Prostate gland (tissue), 2 donors: ENCODE data around the gene PEX6. TPM values are rescaled to one million over a fixed set of nuclear protein-coding genes. Genes with fewer than 3 reads are reported as not detected.

Experiments used
- DNase-seq: peaks from one replicate; pipeline ENCODE4 v3.0.0-alpha.2; 2019; ENCODE audit warnings: low spot score
- H3K27ac ChIP-seq, 2 donors: fragments of 200-600 bp; sonication (generic); 2 replicates each; pipeline ENCODE4 v1.5.1; 2017 to 2019
- H3K27me3 ChIP-seq: fragments of 200-600 bp; sonication (generic); replicated peaks from 2 replicates; pipeline ENCODE4 v1.5.1; 2019; ENCODE audit not compliant: insufficient read depth
- H3K36me3 ChIP-seq, 2 donors: fragments of 200-600 bp; sonication (generic); 1 replicate in 1 of 2; 2 replicates in 1 of 2; pipeline versions ENCODE4 v1.5.1 to v1.8.1; 2017 to 2019
- H3K4me1 ChIP-seq: fragments of 200-600 bp; sonication (generic); replicated peaks from 2 replicates; pipeline ENCODE4 v1.5.1; 2019
- H3K4me3 ChIP-seq, 2 donors: fragments of 200-600 bp; sonication (generic); 2 replicates each; pipeline ENCODE4 v1.5.1; 2017 to 2019
- H3K9me3 ChIP-seq: fragments of 200-600 bp; sonication (generic); 2 replicates; pipeline ENCODE4 v1.5.1; 2017
- POLR2A ChIP-seq: fragments of 450-650 bp; IDR thresholded peaks from one replicate; pipeline ENCODE4 v1.6.1; 2016; ENCODE audit warnings: antibody characterized with exemption, mild to moderate bottlenecking
- POLR2AphosphoS5 ChIP-seq: sonication (generic); formaldehyde crosslinking; IDR thresholded peaks from one replicate; pipeline ENCODE4 v1.6.1; 2017; ENCODE audit warnings: antibody characterized with exemption
- WGBS: methylation state at CpG from one replicate; pipeline ENCODE4 v1.1.5; 2018; 5-methylcytosine and 5-hydroxymethylcytosine counted together
- intact Hi-C: fragments of 100-400 bp; cut with DNase I; formaldehyde crosslinking; loops from one replicate; pipeline ENCODE4 v1.14.2; 2022
- total RNA-seq, 2 donors: library from RNA; depleted of rRNA; stranded (reverse); fragments of >200 nt; gene quantifications; one replicate each; pipeline ENCODE4 v1.1.0, GENCODE V29; 2016
- TF ChIP-seq, protein P1 (sequence below), 4 experiments: fragments of 200-600 bp in 2 of 4; fragments of 450-650 bp in 2 of 4; sonication (generic) in 2 of 4; IDR thresholded peaks; 1 replicate in 3 of 4; 2 replicates in 1 of 4; pipeline ENCODE4 v1.5.1; 2016 to 2019; ENCODE audit warnings: antibody characterized with exemption in 4 of 4, mild to moderate bottlenecking in 2 of 4, moderate library complexity in 2 of 4

Gene PEX6
- total RNA-seq, 2 donors from 2014 or later, result 23.9 to 57.9 TPM

DNA sequence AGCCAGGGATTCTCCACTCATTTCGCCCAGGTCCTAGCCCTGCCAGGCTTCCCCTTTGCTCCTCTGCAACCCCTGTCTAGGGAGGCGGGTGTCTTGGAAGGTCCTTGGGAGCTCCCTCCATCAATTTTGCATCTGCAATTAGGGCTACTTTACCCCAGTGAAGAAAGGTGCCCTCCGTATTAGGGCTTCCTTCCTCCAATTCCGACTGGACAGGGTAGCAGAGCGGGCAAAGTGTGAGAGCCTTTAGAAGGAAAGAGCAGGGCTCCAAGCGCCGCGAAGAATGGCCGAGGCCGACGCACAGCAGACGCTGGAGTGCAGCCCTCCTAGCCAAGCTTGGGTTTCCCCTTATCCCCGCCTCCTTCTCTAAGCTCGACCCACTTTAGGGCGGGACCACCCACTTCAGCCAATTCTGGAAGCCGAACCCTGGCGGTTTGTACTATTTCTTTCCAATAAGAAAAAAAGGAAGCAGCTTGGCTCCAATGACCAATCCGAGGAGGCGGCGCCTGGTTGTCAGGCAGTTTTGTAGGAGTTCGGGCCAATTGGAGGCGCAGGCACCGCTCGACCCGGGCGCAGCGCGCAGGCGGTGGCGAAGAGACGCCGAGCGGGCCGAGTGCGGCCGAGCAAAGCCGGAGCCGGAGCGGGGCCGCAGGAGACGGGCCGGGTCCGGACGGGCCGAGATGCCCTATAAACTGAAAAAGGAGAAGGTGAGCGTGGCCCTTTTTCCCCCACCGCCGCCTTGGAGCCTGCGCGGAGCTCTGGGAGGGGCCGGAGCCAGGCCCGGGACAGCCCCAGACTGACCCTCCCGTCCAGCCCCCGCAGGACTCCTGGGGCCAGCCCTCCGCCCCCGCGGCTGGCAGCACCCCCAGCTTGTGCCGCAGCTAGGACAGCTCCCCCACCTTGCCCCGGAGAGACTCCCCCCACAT, 5.3 kb upstream of the PEX6 start, which contains the start of gene PPP2R5D:
TSS of gene PPP2R5D (plus strand) at position 570 of the 923 bp plus-strand sequence. CDS start at position 678, 108 bp downstream.
- peak; percentile 93 for TF ChIP-seq POLR2A
- TF ChIP-seq POLR2AphosphoS5, result peak; percentile 97
- TF ChIP-seq, protein P1, sequence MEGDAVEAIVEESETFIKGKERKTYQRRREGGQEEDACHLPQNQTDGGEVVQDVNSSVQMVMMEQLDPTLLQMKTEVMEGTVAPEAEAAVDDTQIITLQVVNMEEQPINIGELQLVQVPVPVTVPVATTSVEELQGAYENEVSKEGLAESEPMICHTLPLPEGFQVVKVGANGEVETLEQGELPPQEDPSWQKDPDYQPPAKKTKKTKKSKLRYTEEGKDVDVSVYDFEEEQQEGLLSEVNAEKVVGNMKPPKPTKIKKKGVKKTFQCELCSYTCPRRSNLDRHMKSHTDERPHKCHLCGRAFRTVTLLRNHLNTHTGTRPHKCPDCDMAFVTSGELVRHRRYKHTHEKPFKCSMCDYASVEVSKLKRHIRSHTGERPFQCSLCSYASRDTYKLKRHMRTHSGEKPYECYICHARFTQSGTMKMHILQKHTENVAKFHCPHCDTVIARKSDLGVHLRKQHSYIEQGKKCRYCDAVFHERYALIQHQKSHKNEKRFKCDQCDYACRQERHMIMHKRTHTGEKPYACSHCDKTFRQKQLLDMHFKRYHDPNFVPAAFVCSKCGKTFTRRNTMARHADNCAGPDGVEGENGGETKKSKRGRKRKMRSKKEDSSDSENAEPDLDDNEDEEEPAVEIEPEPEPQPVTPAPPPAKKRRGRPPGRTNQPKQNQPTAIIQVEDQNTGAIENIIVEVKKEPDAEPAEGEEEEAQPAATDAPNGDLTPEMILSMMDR (IDR thresholded peaks at IDR 0.05), result peak in 3 of 4 experiments; percentile 14 to 64 (median 36)
- H3K27ac ChIP-seq, result peak within 1 kb of the TSS; percentile 81 to 82
- H3K36me3 ChIP-seq, result no peaks in the 10 kb centered on the region
- H3K4me3 ChIP-seq, result peak within 1 kb of the TSS; percentile 77 to 87
- WGBS, result under 1% methylated on average over 34 of the region's 59 CpGs
- no peaks in the 10 kb centered on the region for H3K27me3 ChIP-seq
- DNase-seq, result peak; percentile 98
- peaks cover 14% of the 10 kb centered on the region for H3K4me1 ChIP-seq
- H3K9me3 ChIP-seq, result no peaks in the 10 kb centered on the region
- intact Hi-C loops, result loop anchor here (5.0 kb wide), 1 partner anchor 82 kb away; no protein-coding TSS in a partner anchor

DNA sequence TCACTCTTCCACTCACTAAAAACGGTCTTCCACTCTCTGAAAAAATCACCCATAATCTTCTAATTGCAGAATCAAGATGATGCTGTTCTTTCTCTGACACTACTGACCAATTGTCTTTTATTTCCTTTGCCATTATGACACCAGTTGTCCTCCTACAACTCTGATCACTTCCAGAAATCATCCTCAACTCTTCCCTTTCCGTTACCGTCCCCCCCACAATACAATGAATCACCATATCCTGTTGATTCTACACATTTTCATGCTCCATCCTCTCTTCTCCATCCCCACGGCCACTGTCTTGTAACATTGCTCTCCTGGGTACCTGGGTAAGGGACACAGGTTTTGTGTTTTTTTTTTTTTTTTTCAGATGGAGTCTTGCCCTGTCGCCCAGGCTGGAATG, 2.9 kb upstream of the PEX6 start:
- WGBS, result 90% methylated on average over 5 of the region's 5 CpGs
- no peaks in the 10 kb centered on the region for H3K36me3 ChIP-seq
- H3K4me3 ChIP-seq, result no peak overlapping the region
- no peaks in the 10 kb centered on the region for H3K27me3 ChIP-seq
- TF ChIP-seq POLR2AphosphoS5 (no peak), POLR2A (no peak)
- TF ChIP-seq, protein P1 (IDR thresholded peaks at IDR 0.05), result no peak
- intact Hi-C loops, result loop anchor here (5.0 kb wide), 1 partner anchor 80 kb away; no protein-coding TSS in a partner anchor
- no peak overlapping the region for H3K27ac ChIP-seq
- no peaks in the 10 kb centered on the region for H3K9me3 ChIP-seq
- DNase-seq, result no peak
- H3K4me1 ChIP-seq, result peaks cover 14% of the 10 kb centered on the region

DNA sequence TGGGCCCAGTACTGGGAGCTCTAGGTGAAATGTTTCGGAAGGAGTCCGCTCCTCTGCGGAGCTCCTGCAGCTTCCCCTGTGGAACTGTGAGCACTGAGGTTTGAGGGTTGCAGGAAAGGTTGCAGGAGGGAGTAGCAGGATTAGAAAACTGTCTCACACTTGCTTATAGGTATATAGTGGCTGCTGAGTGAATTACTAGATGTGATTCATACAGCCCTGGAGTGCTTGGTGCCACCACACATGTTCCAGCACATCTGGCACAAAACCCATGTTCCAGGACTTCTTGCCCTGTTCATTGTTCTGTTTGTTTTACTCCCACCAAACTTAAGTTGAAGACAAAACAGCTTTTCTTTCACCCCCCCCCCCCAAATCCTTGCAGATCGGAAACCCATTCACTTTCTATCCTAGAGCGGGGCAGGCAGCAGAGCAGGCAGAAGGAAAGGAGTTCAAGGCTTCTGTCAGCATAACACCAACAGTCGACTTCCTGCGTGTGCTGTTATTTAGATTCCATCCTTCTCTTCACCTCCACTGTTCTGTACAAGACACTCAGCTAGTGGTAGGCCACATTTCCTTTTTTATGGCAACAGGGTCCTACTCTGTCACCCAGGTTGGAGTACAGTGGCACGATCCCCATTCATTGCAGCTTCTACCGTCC, 669 bp upstream of the PEX6 start:
- 31% methylated on average over 9 of the region's 9 CpGs for WGBS
- peak; percentile 27 for DNase-seq
- H3K4me1 ChIP-seq, result peaks cover 4% of the 10 kb centered on the region
- TF ChIP-seq POLR2AphosphoS5 (no peak), POLR2A (no peak)
- TF ChIP-seq, protein P1 (IDR thresholded peaks at IDR 0.05), result no peak
- intact Hi-C loops, result loop anchor here (5.0 kb wide), 1 partner anchor 77 kb away; no protein-coding TSS in a partner anchor
- no peaks in the 10 kb centered on the region for H3K36me3 ChIP-seq
- H3K4me3 ChIP-seq, result peak overlapping the region; percentile 84 to 91
- peak overlapping the region; percentile 79 to 91 for H3K27ac ChIP-seq
- no peaks in the 10 kb centered on the region for H3K27me3 ChIP-seq
- no peaks in the 10 kb centered on the region for H3K9me3 ChIP-seq

DNA sequence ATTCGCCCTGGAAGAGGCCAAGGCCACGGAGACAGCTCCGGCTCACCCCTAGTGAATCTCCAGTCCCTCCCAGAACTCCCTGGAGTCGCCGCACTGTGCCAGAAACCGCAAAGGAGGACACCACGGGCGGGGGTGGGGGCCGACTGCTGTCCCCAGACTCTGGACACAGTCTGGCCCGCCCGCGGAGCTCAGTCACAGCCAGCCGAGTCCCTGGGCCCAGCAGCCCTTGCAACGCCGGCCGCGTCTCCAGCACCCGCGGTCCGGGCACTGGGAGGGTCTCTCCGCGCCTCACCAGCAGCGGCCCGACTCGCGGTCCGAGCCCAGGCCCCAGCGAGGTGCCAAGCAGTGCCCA, 518 bp downstream of the PEX6 start:
- TF ChIP-seq POLR2A (no peak), POLR2AphosphoS5 (no peak)
- TF ChIP-seq, protein P1 (IDR thresholded peaks at IDR 0.05), result no peak
- peak overlapping the region; percentile 79 to 91 for H3K27ac ChIP-seq
- peak overlapping the region; percentile 84 to 91 for H3K4me3 ChIP-seq
- peaks cover 4% of the 10 kb centered on the region for H3K4me1 ChIP-seq
- intact Hi-C loops, result no loop called here
- no peaks in the 10 kb centered on the region for H3K27me3 ChIP-seq
- DNase-seq, result no peak
- WGBS, result 4% methylated on average over 6 of the region's 28 CpGs
- no peaks in the 10 kb centered on the region for H3K36me3 ChIP-seq
- H3K9me3 ChIP-seq, result no peaks in the 10 kb centered on the region
